WTC11 (cell line): ENCODE measurements around the gene SPZ1. TPM values are rescaled to one million over a fixed set of nuclear protein-coding genes. Genes with fewer than 3 reads are reported as not detected.

Experiments used
- ATAC-seq: fragments of 200-7000 bp; cut with Tn5 transposase; 2 replicates; pipeline ENCODE4 v1.10.0; 2021; ENCODE audit warnings: mild to moderate bottlenecking, moderate library complexity
- CTCF ChIA-PET: fragments of 300-600 bp; sonication (Branson Sonifier 250); formaldehyde crosslinking; loops from one replicate; lab custom pipeline; 2021; ENCODE audit warnings: antibody characterized with exemption; lab: Charles Lee
- POLR2A ChIA-PET: fragments of 350-600 bp; sonication (Branson Sonifier 250); formaldehyde crosslinking; loops from one replicate; lab custom pipeline; 2021; ENCODE audit warnings: antibody characterized with exemption; lab: Charles Lee
- DNase-seq: peaks from one replicate; pipeline ENCODE4 v3.0.0; 2021; ENCODE audit warnings: low spot score
- H3K27ac Mint-ChIP-seq: 2 replicates; pipeline ENCODE4 v1.8.0; 2021; ENCODE audit warnings: mixed read lengths
- H3K27me3 Mint-ChIP-seq: 2 replicates; pipeline ENCODE4 v1.8.0; 2021; ENCODE audit warnings: low read depth, mild to moderate bottlenecking, moderate library complexity, mixed read lengths
- H3K36me3 Mint-ChIP-seq: 2 replicates; pipeline ENCODE4 v1.8.0; 2021; ENCODE audit warnings: mixed read lengths
- H3K4me1 Mint-ChIP-seq: 2 replicates; pipeline ENCODE4 v1.8.0; 2022; ENCODE audit warnings: mixed read lengths
- H3K4me3 Mint-ChIP-seq: 2 replicates; pipeline ENCODE4 v1.8.0; 2021; ENCODE audit warnings: mild to moderate bottlenecking, moderate library complexity, mixed read lengths
- H3K9me3 Mint-ChIP-seq: 2 replicates; pipeline ENCODE4 v1.8.0; 2021; ENCODE audit warnings: mixed read lengths
- ATF3 ChIP-seq: sonication (generic); formaldehyde crosslinking; conservative IDR thresholded peaks from 2 replicates; pipeline ENCODE4 v1.8.1; 2022; ENCODE audit warnings: mild to moderate bottlenecking, missing genetic modification reagents
- CBFB ChIP-seq: sonication (generic); formaldehyde crosslinking; IDR thresholded peaks from 2 replicates; pipeline ENCODE4 v1.8.1; 2022; ENCODE audit warnings: mild to moderate bottlenecking, low read depth, missing genetic modification reagents
- CREM ChIP-seq: sonication (generic); formaldehyde crosslinking; IDR thresholded peaks from 2 replicates; pipeline ENCODE4 v1.8.1; 2022; ENCODE audit warnings: mild to moderate bottlenecking, missing genetic modification reagents, moderate library complexity
- ERG ChIP-seq: fragments of 250-450 bp; sonication (Bioruptor Pico); IDR thresholded peaks from 2 replicates; pipeline ENCODE4 v1.8.0; 2021; ENCODE audit warnings: mild to moderate bottlenecking
- ESRRA ChIP-seq: sonication (generic); formaldehyde crosslinking; IDR thresholded peaks from 2 replicates; pipeline ENCODE4 v1.8.1; 2022; ENCODE audit warnings: mild to moderate bottlenecking, missing genetic modification reagents, borderline replicate concordance
- FOXJ3 ChIP-seq: sonication (generic); formaldehyde crosslinking; IDR thresholded peaks from 2 replicates; pipeline ENCODE4 v1.9.0; 2021; ENCODE audit warnings: missing genetic modification reagents, mild to moderate bottlenecking, borderline replicate concordance
- HMGA2 ChIP-seq: fragments of 250-450 bp; sonication (Bioruptor Pico); IDR thresholded peaks from 2 replicates; pipeline ENCODE4 v1.4.0; 2021; ENCODE audit warnings: mild to moderate bottlenecking, moderate library complexity
- NR1H2 ChIP-seq: sonication (generic); formaldehyde crosslinking; IDR thresholded peaks from 2 replicates; pipeline ENCODE4 v1.9.0; 2021; ENCODE audit warnings: mild to moderate bottlenecking, moderate library complexity, missing genetic modification reagents
- SMAD3 ChIP-seq: sonication (generic); formaldehyde crosslinking; IDR thresholded peaks from 2 replicates; pipeline ENCODE4 v1.8.0; 2022; ENCODE audit warnings: missing genetic modification reagents, mild to moderate bottlenecking, borderline replicate concordance
- STAT6 ChIP-seq: sonication (generic); formaldehyde crosslinking; conservative IDR thresholded peaks from 2 replicates; pipeline ENCODE4 v1.8.1; 2023; ENCODE audit warnings: mild to moderate bottlenecking, low read depth, missing genetic modification reagents, moderate library complexity
- ZBTB21 ChIP-seq: sonication (generic); formaldehyde crosslinking; IDR thresholded peaks from 2 replicates; pipeline ENCODE4 v1.8.1; 2023; ENCODE audit warnings: mild to moderate bottlenecking, missing genetic modification reagents, borderline replicate concordance
- ZNF121 ChIP-seq: sonication (generic); formaldehyde crosslinking; IDR thresholded peaks from 2 replicates; pipeline ENCODE4 v1.8.0; 2023; ENCODE audit warnings: missing genetic modification reagents
- ZNF263 ChIP-seq: sonication (generic); formaldehyde crosslinking; IDR thresholded peaks from 2 replicates; pipeline ENCODE4 v1.8.1; 2022; ENCODE audit warnings: low read depth, mild to moderate bottlenecking, moderate library complexity, missing genetic modification reagents
- ZNF416 ChIP-seq: fragments of 250-450 bp; sonication (Bioruptor Pico); IDR thresholded peaks from 2 replicates; pipeline ENCODE4 v1.9.0; 2021; ENCODE audit warnings: mild to moderate bottlenecking, inconsistent platforms
- ZNF423 ChIP-seq: fragments of 250-450 bp; sonication (Bioruptor Pico); IDR thresholded peaks from 2 replicates; pipeline ENCODE4 v2.1.2; 2022; ENCODE audit warnings: mild to moderate bottlenecking, moderate library complexity
- total RNA-seq: library from RNA; stranded (reverse); gene quantifications from 3 replicates; pipeline ENCODE4 v1.2.3, GENCODE V29; 2021
- TF ChIP-seq, protein P1 (sequence below): fragments of 200-600 bp; IDR thresholded peaks from 2 replicates; pipeline ENCODE4 v1.8.0; 2022; ENCODE audit warnings: antibody characterized with exemption
- TF ChIP-seq, protein P2 (sequence below): fragments of 250-450 bp; sonication (Bioruptor Pico); IDR thresholded peaks from 2 replicates; pipeline ENCODE4 v1.9.0; 2021; ENCODE audit warnings: mild to moderate bottlenecking, borderline replicate concordance

The SPZ1 gene
- total RNA-seq, 1 experiment from 2014 or later: not detected

DNA sequence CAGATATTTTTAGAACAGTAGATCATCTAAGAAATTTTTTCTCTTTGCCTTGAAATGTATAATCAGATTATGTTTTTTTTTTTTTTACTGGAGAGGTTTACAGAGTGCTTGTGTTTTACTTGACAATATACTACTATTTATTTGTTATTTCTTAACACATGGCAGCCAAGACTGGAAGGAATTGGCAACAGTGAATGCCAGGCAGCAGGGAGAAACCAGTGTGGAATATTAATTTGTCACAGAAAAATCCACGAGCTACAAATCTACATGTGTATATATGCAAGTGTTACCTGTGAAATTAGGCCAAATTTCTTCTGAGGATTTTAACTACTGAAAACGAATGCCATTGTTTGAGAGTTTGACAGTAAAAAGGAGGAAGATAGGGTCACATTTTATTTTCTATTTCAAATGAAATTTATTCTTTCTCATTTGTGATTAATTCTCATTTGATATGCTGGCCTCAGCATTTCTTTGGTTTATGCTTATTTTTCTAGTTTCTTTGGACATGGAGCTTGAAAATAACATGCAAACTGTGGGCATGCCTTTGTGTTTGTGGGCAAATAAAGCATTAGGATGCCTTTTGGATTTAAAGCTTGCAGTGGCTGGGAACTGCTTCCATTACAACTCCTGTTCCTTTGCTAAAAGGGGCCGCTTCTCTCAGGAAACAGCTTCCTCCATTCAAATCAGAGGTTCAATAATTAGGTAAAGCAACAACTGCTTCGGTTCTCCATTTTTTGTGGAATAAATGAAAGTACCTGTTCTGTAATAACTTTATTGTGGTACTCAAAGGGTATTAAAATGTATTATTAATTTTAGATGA lies 49.1 kb downstream of the SPZ1 start:
- Mint-ChIP-seq H3K27ac (no peak overlapping the region), H3K36me3 (peaks cover 9% of the 10 kb centered on the region; the same call in 1 of the 2 replicates), H3K9me3 (peaks cover 20% of the 10 kb centered on the region), H3K27me3 (no peaks in the 10 kb centered on the region), H3K4me1 (peaks cover 4% of the 10 kb centered on the region), H3K4me3 (no peak overlapping the region)
- TF ChIP-seq, protein P1, sequence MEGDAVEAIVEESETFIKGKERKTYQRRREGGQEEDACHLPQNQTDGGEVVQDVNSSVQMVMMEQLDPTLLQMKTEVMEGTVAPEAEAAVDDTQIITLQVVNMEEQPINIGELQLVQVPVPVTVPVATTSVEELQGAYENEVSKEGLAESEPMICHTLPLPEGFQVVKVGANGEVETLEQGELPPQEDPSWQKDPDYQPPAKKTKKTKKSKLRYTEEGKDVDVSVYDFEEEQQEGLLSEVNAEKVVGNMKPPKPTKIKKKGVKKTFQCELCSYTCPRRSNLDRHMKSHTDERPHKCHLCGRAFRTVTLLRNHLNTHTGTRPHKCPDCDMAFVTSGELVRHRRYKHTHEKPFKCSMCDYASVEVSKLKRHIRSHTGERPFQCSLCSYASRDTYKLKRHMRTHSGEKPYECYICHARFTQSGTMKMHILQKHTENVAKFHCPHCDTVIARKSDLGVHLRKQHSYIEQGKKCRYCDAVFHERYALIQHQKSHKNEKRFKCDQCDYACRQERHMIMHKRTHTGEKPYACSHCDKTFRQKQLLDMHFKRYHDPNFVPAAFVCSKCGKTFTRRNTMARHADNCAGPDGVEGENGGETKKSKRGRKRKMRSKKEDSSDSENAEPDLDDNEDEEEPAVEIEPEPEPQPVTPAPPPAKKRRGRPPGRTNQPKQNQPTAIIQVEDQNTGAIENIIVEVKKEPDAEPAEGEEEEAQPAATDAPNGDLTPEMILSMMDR: no peak
- TF ChIP-seq FOXJ3 (CRISPR knock-in tag) (no peak), ERG (CRISPR knock-in tag) (no peak), CREM (CRISPR knock-in tag) (no peak), ZNF416 (CRISPR knock-in tag) (no peak), HMGA2 (CRISPR knock-in tag) (no peak), ZNF263 (CRISPR knock-in tag) (no peak), ZNF121 (no peak), NR1H2 (CRISPR knock-in tag) (no peak), STAT6 (no peak), ATF3 (no peak), ESRRA (CRISPR knock-in tag) (no peak)
- ChIA-PET CTCF (interaction anchor here (0.6 to 1.4 kb wide), 2 partner anchors 23 to 308 kb away, joined by 3 to 5 read pairs; no protein-coding TSS in a partner anchor), POLR2A (no interaction called here)
- DNase-seq (no peak), ATAC-seq (no peak)

GRCh38 chr5:80369521-80369920 lies 49.7 kb downstream of the SPZ1 start:
- no peak for DNase-seq
- no peak for ATAC-seq
- TF ChIP-seq CBFB (CRISPR knock-in tag): no peak
- TF ChIP-seq, protein P2, sequence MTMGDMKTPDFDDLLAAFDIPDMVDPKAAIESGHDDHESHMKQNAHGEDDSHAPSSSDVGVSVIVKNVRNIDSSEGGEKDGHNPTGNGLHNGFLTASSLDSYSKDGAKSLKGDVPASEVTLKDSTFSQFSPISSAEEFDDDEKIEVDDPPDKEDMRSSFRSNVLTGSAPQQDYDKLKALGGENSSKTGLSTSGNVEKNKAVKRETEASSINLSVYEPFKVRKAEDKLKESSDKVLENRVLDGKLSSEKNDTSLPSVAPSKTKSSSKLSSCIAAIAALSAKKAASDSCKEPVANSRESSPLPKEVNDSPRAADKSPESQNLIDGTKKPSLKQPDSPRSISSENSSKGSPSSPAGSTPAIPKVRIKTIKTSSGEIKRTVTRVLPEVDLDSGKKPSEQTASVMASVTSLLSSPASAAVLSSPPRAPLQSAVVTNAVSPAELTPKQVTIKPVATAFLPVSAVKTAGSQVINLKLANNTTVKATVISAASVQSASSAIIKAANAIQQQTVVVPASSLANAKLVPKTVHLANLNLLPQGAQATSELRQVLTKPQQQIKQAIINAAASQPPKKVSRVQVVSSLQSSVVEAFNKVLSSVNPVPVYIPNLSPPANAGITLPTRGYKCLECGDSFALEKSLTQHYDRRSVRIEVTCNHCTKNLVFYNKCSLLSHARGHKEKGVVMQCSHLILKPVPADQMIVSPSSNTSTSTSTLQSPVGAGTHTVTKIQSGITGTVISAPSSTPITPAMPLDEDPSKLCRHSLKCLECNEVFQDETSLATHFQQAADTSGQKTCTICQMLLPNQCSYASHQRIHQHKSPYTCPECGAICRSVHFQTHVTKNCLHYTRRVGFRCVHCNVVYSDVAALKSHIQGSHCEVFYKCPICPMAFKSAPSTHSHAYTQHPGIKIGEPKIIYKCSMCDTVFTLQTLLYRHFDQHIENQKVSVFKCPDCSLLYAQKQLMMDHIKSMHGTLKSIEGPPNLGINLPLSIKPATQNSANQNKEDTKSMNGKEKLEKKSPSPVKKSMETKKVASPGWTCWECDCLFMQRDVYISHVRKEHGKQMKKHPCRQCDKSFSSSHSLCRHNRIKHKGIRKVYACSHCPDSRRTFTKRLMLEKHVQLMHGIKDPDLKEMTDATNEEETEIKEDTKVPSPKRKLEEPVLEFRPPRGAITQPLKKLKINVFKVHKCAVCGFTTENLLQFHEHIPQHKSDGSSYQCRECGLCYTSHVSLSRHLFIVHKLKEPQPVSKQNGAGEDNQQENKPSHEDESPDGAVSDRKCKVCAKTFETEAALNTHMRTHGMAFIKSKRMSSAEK (CRISPR knock-in tag): no peak
- TF ChIP-seq SMAD3: no peak
- no peak for TF ChIP-seq ZNF263 (CRISPR knock-in tag)
- TF ChIP-seq ZNF423: no peak
- TF ChIP-seq ZBTB21 (CRISPR knock-in tag): no peak
- H3K27me3 Mint-ChIP-seq: no peaks in the 10 kb centered on the region
- CTCF ChIA-PET: interaction anchor here (0.6 to 1.4 kb wide), 2 partner anchors 23 to 307 kb away, joined by 3 to 5 read pairs; no protein-coding TSS in a partner anchor
- no peak overlapping the region for H3K27ac Mint-ChIP-seq
- POLR2A ChIA-PET: no interaction called here
- H3K9me3 Mint-ChIP-seq: peaks cover 20% of the 10 kb centered on the region
- H3K4me1 Mint-ChIP-seq: peaks cover 4% of the 10 kb centered on the region
- H3K36me3 Mint-ChIP-seq: peaks cover 9% of the 10 kb centered on the region; the same call in 1 of the 2 replicates
- no peak overlapping the region for H3K4me3 Mint-ChIP-seq
